LNCAP (cell line): ENCODE measurements around the gene MICAL2.

Source experiments
- TF ChIP-seq, protein P1 (sequence below): fragments of 450-650 bp; IDR thresholded peaks from 2 replicates; pipeline ENCODE4 v1.5.1; 2017; ENCODE audit warnings: mild to moderate bottlenecking

MICAL2 gene

DNA sequence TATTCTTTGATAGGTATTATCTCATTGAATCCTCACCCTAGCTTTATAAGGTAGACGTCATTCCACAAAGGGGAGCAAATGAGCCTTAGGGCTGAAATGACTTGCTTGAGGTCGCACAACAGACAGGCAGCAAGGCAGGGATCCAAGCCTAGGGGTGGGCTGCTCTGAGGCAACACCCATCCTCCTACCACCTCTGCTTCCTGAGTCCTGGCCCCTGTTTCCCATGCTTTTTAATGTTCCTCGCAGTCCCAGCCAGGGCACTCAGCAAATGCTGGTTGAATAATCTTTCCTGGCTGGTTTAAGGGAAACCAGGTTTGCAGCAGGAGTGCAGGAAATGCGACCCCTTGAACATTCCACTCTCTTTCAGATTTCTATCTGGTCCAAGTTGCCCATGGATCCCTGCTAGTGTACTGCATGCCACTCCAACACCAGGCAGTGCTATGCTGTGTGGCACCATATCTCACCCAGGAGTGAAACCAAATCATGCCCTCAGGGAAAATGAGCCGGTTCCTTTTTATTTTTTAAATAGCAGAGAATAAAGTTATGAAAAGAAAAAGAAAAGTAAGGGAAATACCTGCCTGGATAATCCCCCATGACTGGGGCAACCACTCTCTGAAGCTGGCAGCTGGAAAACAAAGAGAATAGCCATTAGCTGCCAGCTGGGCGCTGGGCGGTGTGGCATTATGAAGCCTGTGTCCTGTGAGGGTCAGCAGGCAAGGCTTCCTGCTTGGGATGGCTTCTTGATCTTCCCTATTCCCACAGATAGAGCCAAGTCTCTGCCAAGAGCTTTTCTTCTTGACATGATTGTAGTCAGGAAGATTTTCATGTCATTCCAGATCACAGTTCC, 21.8 kb downstream of the MICAL2 start:
- TF ChIP-seq, protein P1, sequence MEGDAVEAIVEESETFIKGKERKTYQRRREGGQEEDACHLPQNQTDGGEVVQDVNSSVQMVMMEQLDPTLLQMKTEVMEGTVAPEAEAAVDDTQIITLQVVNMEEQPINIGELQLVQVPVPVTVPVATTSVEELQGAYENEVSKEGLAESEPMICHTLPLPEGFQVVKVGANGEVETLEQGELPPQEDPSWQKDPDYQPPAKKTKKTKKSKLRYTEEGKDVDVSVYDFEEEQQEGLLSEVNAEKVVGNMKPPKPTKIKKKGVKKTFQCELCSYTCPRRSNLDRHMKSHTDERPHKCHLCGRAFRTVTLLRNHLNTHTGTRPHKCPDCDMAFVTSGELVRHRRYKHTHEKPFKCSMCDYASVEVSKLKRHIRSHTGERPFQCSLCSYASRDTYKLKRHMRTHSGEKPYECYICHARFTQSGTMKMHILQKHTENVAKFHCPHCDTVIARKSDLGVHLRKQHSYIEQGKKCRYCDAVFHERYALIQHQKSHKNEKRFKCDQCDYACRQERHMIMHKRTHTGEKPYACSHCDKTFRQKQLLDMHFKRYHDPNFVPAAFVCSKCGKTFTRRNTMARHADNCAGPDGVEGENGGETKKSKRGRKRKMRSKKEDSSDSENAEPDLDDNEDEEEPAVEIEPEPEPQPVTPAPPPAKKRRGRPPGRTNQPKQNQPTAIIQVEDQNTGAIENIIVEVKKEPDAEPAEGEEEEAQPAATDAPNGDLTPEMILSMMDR: no peak

DNA sequence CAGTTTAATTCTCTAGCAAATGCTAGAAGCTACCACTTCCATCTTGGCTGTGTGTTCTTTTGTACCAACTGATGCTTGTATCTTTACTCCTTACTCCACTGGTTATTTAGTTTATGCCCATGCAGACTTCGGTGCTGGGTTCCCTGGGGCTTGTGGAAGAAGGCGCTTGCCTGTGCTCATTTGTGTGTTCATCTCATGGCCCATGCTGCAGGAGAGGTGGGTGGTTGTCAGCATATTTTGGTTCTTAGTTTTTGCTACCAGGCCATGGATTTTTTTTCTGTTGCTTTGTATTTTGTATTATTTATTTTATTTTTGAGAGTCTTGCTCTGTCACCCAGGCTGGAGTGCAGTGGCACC, 22.4 kb downstream of the MICAL2 start:
- TF ChIP-seq, protein P1: no peak

DNA sequence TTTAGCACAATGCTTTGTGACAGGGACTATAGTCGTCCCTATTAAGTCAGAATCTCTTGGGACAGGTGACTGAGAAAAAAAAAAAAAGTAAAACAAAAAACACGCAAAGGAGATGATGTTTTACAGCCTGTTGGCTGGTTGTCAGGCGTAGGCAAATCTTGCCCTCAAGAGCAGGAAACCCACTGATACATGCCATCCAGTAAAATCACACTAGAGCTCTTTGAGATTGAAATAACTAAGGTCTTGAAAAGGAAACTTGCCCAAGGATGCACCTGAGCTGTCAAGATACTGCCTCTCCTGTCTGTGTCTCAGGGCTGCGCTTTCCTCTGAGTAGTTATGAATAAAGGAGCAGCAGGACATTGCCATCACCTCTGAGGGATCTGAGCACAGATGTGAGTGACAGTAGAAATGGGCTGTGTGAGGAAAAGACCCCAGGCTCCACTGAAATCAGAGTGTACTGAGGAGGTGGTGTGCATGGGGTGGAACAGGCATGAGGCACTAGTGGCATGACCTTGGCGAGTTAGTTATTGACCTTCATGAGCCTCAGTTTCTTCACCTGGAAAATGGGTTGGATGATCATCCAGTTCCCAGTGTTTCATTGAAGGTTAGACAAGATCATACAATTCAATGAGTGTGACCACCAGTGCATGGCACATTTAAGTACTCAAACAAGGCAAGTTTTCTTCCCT, 23.3 kb downstream of the MICAL2 start:
- TF ChIP-seq, protein P1: no peak

DNA sequence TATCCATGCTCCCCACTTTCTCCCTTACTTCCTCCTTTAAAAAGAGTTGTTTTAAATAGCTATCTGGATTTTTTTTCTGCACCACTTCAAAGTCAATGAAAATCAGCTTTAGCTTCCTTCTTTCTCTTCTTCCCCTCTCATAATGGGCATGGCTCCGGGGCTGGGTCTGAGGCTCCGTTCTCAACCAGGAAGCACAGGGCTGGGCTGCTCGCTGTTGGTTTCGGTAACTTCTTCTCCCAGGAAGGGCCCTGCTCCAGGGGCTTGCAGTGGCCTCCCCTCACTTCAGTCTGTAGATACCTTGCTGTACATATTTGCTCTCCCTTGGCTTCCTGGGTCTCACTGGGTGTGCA, 23.8 kb downstream of the MICAL2 start:
- TF ChIP-seq, protein P1: no peak

DNA sequence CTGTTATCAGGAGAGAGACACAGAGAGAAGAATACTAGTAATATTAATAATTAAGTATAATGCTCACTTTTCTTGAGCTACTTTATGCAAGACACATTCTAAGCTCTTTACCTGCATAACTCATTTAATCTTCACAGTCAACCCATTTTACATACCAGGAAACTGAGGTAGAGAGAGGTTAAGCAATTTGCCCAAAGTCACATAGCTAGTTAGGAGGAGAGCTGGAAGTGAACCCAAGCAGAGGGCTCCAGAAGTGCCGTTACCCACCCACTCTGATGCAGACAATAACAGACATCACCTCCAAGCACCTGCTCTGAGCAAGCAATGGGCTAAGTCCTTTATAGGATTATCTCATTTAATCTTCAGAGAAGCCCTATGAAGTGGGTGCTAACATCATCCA, 24.8 kb downstream of the MICAL2 start:
- TF ChIP-seq, protein P1: no peak

DNA sequence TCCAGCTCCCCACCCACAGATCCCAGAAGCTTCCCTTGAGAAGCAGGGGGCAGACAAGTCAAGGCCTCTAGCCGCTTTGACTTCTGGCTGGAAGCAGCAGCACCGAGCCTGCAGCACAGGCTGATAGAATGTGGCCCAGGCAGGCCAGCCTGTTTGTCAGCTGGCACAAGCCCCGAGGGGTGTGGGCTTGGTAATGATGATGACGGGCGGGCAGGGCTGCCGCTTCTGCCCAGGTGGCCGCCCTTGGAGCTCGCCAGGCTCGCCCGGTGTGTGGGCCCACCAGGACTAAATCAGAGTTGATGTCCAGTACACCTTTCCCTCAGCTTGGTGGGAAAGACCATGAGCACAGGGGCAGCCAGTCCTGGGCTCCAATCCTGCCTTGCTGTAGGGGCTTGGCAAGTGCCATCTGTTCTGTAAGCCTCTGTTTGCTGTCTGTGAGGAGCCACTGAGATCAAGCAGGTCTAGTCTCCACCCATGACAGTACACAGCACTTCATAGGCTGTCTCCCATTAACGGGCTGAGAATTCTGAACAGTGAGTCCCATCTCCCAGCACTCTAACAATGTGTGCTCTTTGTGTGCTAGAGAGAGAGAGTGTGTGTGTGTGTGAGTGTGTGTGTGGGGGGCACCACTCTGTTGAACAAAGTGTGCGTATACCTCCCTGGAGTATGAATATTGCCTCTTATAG, 26.8 kb downstream of the MICAL2 start:
- TF ChIP-seq, protein P1: no peak

DNA sequence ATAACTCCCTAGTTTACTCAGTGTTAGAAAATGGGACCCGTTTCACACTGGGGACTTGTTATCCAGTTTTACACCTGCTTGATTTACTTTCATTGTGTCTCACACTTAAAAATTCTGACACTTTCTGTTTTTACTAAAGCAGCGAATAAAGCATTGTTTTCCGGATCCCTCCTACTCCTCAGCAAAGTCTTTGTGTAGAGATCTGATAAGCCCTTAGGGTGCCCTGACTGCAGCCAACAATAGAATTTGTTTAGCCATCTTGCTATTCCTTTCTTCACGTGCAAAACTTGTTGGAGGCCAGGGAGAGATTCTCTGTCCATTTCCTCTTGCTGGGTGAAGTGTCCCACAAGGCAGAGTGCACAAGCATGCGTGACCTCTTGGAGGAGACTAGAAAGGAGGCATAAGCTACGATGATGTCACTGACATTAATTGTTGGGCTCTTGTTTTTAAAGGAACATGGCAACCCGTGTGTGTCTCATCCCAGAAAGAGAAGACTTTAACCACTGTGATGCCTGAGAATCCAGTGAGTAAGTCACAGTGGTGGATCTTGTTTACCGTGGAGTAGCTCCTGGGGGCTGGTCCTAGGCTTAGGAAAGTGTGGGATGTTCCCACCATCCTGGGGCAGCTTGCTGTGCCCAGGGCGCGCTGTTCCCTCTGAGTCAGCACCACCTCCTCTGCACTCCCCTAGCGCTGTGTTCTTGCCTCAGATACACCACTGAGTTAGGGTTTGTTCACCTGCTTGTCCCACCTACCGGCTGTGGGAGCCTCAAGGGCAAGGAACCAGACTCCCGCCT, 27.7 kb downstream of the MICAL2 start:
- TF ChIP-seq, protein P1: no peak
